ENCODE measurements around the gene IL12A. TPM values are rescaled to one million over a fixed set of nuclear protein-coding genes. Genes with fewer than 3 reads are reported as not detected.

Gene IL12A
- total RNA-seq (2022; extraction: Qiagen RNA extraction; ENCODE audit: low read depth), result 0.61 to 1.2 TPM (median 0.98 TPM) in 5 replicates

GRCh38 chr3:159988617-159989271 lies at the start of gene IL12A:
Gene IL12A (plus strand): TSS chr3:159988835.

Other genes with a start within 250 kb of the IL12A start
- gene SCHIP1, start 149.0 kb upstream of the IL12A start, total RNA-seq (2022; extraction: Qiagen RNA extraction; ENCODE audit: low read depth), result 1.1 to 4.6 TPM (median 2.0 TPM) in 5 replicates
- 1.3 to 1.8 TPM (median 1.4 TPM) in 5 replicates for gene C3orf80, start 236.6 kb downstream of the IL12A start, total RNA-seq (2022; extraction: Qiagen RNA extraction; ENCODE audit: low read depth)